Stimulated activated CD4-positive, alpha-beta T cell treated with anti-CD3 and anti-CD28 coated beads, Interleukin-2, amount 100 ng/mL, for 24 hours (primary cell): Measurements from ENCODE around the gene MAML3.

ENCODE experiments used
- DNase-seq, 2 donors: peaks; one replicate each; pipeline ENCODE4 v3.0.0-alpha.2; 2020

Gene MAML3

DNA sequence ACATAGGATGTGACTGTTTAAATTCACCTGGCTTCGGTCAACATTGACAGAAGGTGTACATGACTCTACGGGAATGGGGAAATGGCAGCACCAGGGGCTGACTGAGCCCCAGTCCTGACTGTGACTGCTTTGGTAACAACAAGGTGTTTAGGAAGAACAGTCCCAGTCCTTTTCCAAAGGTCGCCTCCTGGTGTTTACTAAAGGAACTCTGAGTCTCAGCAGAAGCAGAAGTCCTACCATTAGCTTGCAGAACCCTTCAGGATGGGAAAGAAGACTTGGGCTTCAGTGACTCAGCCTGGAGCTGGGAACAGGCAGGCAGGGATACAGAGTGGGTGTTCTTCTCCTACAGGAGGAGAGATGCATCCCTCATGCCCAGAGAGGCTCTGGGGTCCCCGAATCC, 385.1 kb downstream of the MAML3 start:
- DNase-seq: no peak

- no peak for DNase-seq
Observed at GRCh38 chr4:139768366-139768765, 385.6 kb downstream of the MAML3 start.

DNA sequence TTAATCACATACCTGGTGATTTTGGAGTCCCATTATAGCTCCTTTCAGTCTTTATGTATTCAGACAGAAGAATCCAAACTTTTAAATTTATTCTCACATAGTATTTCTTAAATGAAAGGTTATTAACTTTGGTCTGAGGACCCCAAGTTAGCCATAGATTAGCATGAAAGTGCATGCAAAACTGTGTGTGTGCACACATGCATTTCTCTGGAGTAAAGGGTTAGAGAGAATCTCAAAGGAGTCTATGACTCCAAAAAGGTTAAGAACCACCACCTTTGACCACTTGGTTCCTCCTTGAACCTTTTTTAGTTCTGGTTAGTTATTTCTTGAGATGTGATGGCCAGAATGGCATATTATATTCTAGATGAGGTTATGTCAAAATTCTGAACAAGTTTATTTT, 386.4 kb downstream of the MAML3 start:
- DNase-seq: no peak

DNA sequence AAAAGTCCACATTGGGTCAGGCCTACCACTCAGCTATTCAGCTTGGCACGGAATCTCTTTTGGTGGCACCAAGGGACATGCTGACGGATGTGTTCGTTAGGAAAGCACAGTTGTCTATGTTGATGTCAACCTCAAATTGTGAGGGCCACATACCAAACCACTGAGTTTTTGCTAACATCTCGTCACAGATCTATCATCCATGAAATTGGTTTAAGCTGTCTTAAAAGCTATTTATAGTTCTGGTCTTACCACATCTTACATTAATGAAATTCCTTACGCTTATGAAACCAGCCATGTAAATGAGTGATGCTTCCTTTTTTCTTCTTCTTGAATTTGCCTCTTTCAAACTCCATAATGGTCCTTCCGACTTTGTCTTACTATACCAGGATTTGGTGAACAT, 386.8 kb downstream of the MAML3 start:
- DNase-seq: no peak

DNA sequence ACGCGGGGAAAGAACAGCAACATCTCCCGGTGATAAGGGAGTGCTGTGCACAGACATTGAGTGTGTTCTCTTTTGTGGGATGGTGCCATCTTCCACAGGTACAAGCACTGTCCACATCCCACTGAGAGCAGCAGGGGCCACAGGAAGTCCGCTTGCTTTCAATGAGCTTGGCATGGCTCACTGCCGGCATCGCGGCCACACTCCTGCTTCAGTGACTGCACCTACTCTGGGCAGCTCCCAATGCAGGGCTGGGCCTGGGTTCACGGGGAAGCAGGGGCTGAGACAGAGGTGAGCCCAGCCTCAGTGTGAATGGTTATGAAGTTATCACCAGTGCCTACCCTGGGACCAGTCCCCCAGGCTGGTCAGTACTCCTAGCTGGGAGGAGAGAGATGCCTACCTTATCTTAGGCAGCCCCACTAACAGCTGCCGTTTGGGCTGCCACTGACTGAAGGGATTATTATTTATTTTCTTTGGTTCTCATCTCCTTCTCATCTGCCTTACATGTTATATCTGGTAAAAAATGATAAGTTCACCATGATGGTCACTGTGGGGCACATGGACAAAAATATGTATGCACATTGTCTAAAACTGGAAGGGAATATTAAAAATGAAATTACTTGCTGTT, 389.2 kb downstream of the MAML3 start:
- DNase-seq: no peak

- no peak for DNase-seq
Observed at GRCh38 chr4:139764182-139764581, 389.8 kb downstream of the MAML3 start.

DNA sequence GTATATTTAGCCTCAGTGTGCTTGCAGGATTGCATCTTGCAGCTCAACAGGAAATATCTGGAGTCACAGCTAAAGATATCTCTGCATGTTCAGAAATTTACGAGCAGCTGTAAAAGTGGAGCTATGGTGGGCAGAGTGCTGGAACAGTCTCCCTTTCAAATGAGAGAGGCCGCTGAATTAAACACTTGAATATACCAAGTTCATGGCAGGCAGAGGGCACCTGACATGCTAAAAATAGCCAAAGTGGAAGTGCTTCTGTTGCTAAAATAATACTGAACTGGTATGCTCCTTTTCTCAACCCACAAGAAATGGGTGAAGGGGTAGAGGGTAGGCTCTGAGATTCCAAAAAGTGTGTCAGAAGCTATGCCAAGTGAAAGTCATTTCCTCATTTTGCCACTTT, 390.3 kb downstream of the MAML3 start:
- DNase-seq: no peak

DNA sequence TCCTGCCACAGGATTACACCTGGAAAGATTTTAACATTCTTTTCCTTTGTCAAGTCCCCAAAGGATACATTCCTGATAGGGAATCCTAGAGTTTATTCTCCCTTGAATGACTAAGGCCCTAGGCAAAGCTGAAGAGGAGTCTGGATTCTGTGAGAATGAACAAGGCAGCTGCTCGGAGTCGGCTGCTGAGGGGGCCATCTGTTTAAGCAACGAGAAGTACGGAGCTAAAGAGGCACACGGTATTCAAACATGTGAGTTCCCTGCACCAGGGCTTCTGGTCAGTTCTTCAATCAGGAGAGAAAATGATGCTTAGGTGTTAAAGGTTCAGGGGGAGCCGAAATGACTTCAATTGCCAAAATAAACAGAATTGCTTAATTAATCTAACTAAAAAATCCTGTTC, 390.8 kb downstream of the MAML3 start:
- DNase-seq: no peak

DNA sequence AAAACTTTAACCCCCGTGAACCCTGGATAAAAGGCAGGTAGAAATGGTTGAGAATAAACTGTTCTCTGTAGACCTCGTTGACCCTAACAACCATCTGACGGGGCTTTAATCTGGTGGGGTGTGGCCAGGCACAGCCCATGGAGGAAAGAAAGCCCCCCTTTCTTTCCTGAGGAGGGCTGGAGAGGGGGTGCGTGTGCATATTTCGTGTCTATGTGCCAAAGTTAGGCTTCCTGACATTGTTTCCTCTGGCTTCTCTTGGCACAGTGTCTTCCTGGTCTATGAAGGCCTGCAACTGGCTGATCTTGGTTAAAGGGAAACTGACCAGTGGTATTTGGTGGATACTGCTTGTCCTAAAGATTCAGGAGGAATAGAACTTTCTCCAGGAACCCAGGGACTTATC, 391.3 kb downstream of the MAML3 start:
- DNase-seq: no peak

GRCh38 chr4:139761461-139761860, 392.5 kb downstream of the MAML3 start:
- DNase-seq: no peak

DNA sequence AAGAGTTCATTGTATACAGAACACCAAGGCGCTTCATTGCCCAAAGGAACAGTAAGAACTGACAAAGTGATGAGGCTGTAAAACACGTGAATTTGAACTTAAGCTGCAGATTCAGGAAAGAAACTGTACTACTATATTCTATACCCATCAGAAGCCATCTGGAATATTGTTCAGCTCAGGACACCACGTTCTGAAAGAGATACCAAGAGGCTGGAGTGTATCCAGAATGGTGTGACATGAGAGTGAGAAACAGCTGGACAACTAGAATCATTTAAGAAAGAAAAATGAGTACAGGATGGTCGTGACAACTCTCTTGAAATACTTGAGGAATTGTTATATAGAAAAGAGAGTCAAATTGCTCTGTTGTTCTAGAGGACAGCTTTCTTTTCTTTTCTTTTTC, 393.4 kb downstream of the MAML3 start:
- no peak for DNase-seq

DNA sequence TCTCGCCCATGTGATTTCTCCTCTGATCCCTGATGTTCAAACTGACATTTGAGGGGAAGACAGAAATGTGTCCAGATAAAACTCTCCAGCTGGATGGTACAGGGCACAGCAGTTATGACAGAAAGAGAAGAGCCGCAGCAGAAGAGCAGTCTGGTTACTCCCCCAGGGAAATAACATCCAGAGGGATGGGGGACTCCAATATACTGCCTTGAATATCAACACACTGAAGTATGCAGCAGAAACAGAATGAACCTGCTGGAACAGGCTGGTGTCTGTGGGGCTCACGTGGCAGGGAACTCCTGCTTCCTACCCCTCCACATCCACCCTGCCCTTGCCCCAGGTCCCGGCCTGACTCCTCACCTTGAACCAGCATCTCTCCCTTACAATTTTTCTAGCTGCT, 394.9 kb downstream of the MAML3 start:
- DNase-seq: no peak

- DNase-seq: no peak
Observed at GRCh38 chr4:139756391-139757180, 397.4 kb downstream of the MAML3 start.

DNA sequence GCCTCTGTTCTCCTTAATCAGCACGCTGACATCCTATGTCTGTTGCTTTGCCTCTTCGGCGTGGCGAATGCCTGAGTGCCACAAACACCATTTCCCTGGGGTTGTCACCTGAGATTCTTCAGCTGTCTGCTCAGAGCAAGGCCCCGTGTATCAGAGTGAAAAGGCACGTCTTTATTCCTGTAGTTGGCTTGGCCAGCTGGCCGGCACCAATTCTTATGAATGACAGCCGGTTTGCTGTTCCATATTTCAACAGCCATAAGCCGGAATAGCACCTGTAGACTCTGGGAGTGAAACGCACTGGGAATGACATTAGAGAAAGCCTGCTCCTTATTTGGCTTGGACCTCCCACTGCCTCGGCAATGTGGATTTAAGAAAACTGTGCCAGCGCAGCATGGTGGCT, 399.0 kb downstream of the MAML3 start:
- no peak for DNase-seq

- no peak for DNase-seq
Observed at GRCh38 chr4:139753686-139754085, 400.3 kb downstream of the MAML3 start.

DNA sequence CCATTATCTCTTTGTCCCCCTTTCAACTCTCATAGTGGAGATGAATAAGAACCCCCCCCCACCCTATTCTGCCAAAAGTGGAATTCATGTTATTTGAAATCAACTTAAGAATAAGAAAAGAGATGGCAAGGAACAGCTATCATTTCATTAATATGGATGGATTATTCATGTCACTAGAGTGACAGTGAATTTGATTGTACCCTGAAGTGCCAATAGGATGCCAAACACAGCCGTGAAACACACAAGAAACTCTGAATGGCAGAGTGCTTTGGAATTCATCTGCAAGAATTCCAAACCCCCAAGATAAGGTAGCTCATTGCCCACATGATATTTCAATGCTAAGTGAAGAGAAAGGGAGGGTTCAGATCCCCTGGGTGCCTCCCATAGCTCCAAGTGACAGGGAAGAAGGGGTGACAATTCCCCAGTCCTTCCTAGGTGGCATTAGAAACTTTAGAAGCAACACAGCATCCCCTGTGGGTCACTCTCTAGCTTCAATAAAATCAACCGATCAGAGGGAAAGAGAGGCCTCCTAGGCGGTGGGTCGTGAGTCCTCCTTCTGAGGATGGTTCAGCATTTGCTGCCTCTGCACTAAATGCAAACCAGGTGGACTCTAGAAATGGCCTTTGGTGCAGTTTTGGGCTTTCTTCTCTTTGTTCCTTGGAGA, 404.0 kb downstream of the MAML3 start:
- no peak for DNase-seq

- no peak for DNase-seq
Observed at GRCh38 chr4:139749338-139749737, 404.6 kb downstream of the MAML3 start.

DNA sequence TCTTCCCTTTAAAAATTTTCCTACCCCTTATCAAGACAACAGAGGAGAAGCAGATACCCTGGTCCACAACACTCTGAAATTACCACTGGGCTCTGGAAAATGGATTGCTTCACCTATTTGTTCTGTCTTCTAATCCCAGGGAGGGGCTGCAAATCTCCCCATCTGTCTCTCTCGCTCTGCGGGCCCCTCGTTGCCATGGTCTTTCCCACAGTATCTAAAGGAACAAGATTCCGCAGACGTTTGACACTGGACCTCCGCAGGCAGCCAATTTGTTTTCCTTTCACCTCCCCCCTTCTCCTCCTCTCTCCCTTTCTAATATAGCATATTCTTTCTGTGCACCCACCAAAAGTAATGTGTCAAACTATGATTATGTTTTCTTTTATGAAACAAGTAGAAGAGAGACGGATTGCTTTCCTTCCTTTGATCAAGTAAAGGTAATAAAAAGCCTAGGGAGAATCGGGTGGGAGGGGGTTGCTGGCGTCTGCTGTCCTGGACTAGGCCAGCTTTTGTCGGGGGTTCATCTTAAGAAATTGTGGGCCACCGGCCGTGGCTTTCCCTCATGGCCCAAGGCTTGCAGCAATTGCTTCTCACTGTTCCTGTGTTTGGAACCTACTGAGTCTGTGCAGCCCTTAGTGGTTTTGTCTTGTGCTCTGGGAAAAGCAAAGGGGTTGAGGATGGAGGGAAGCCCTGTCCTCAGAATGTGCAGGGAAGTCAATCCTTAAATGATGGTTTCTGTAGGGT, 407.4 kb downstream of the MAML3 start:
- no peak for DNase-seq

- no peak for DNase-seq
Observed at GRCh38 chr4:139745111-139745639, 408.8 kb downstream of the MAML3 start.

DNA sequence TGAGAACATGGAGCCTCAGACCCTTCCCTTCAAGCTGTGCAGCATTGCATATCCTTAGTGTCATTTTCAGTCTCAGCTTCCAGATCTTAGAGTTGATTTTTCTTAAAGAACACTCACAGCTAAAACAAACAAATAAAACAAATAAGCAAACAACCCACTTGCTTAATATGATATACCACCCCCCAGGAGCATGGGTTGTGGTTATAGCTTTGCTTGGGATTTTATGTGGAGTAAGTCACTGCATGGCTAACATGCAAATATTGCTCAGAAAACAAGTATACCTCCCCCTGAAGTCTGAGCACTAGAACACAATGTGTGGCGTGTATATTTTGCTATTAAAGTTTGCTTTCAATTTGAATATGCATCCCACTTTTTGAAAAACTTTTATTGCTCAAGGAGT, 409.8 kb downstream of the MAML3 start:
- no peak for DNase-seq

GRCh38 chr4:139743027-139743426, 411.0 kb downstream of the MAML3 start:
- DNase-seq: no peak

GRCh38 chr4:139740531-139741041, 413.4 kb downstream of the MAML3 start:
- DNase-seq: no peak

GRCh38 chr4:139740121-139740520, 413.9 kb downstream of the MAML3 start:
- DNase-seq: no peak
